ENCODE results near the gene STAT5B.

DNA sequence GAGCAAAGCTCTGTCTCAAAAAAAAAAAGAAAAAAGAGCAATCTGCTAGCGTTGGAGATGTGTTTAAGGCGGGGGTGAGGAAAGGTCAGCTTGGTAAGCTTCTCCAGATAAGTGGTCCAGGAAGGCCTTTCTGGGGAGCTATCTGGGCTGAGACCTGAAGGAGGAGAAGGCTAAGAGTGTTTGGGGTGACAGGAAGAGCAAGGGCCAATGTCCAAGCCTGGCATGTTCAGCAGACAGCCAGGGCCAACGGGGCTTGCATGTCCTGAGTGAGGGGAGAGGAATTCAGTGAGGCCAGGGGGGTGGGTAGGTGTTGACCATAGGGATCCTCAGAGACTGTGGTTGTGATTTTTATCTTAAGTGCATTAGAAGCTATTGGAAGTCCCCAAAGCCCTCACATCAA lies 27.5 kb upstream of the STAT5B start:
- TF ChIP-seq, protein P1, sequence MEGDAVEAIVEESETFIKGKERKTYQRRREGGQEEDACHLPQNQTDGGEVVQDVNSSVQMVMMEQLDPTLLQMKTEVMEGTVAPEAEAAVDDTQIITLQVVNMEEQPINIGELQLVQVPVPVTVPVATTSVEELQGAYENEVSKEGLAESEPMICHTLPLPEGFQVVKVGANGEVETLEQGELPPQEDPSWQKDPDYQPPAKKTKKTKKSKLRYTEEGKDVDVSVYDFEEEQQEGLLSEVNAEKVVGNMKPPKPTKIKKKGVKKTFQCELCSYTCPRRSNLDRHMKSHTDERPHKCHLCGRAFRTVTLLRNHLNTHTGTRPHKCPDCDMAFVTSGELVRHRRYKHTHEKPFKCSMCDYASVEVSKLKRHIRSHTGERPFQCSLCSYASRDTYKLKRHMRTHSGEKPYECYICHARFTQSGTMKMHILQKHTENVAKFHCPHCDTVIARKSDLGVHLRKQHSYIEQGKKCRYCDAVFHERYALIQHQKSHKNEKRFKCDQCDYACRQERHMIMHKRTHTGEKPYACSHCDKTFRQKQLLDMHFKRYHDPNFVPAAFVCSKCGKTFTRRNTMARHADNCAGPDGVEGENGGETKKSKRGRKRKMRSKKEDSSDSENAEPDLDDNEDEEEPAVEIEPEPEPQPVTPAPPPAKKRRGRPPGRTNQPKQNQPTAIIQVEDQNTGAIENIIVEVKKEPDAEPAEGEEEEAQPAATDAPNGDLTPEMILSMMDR (IDR thresholded peaks at IDR 0.05) = no peak
- TF ChIP-seq CREB1 (CRISPR knock-in tag; IDR thresholded peaks at IDR 0.05) = no peak
- no peak for TF ChIP-seq ATF3 (CRISPR knock-in tag; conservative IDR thresholded peaks at IDR 0.05)
- TF ChIP-seq TEAD4 (CRISPR knock-in tag; IDR thresholded peaks at IDR 0.05) = no peak
